Measurements from ENCODE around the gene ZFAND3.

Gene ZFAND3

DNA sequence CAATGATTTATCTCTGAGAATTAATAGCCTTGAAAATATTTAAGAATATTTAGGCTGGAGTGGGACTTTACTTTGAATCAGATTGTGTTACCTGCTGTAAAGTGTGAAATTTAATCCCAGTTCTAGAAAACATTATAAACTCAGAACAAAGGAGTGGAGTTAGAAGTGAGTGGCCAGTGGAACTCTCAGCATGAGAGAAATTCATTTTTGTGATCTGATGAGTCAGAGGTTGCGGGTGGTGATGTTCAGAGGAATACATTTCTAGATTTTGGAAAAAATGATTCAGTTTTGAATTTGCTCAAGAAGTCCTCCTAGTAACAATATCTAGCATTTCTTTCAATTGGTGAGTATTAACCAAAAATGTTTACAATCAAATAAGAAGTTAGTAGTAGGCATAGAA is 167.5 kb downstream of the ZFAND3 start:
- no peak overlapping the region for H3K4me2 ChIP-seq (ENCODE audit: low read depth, low read length)
- H3K79me2 ChIP-seq (ENCODE audit: low read length) = peaks cover 34% of the 10 kb centered on the region

DNA sequence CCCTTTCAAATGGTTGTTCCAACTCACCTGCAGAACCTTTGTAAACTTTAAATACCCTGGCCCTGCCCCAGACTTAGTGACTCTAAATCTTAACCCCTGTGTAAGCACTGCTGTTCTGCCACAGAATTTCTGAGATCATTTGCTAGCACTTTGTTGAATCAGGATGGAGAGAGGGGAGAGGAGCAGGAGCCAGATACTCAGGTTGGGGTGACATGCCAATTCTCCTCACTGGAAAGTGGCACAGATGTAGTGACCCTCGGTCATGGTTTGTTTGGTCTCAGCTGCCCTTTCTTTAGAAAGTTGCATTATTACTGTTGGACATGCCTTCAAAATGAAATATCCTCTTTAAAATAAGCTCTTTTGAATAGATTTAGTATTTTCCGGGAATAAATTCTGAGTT is 168.0 kb downstream of the ZFAND3 start:
- no peak overlapping the region for H3K9ac ChIP-seq (ENCODE audit: low read length)

More for the DNA sequence above, 167.5 kb downstream of the ZFAND3 start:
- Histone ChIP-seq H3K9me3 (replicated peaks; ENCODE audit: insufficient read depth, low read length) (no peaks in the 10 kb centered on the region), H3K27ac (ENCODE audit: low read length) (no peak overlapping the region), H3K36me3 (replicated peaks; ENCODE audit: insufficient read depth, low read length) (no peaks in the 10 kb centered on the region), H2AFZ (ENCODE audit: low read length) (no peak overlapping the region), H3F3A (ENCODE audit: insufficient read depth, low read length) (no peaks in the 10 kb centered on the region), H3K27me3 (replicated peaks; ENCODE audit: insufficient read depth, low read length) (no peaks in the 10 kb centered on the region), H3K4me3 (ENCODE audit: low read length) (no peak overlapping the region), H3K9ac (ENCODE audit: low read length) (no peak overlapping the region), H3K9me2 (replicated peaks; ENCODE audit: insufficient read depth, low read length) (no peaks in the 10 kb centered on the region), H3K4me1 (ENCODE audit: low read length) (no peaks in the 10 kb centered on the region), H4K20me1 (ENCODE audit: insufficient read depth, low read length) (no peaks in the 10 kb centered on the region)
- no peak for DNase-seq
- TF ChIP-seq EZH2 (optimal IDR thresholded peaks at IDR 0.05; ENCODE audit: low read depth, low read length) = no peak
- TF ChIP-seq, protein P1, sequence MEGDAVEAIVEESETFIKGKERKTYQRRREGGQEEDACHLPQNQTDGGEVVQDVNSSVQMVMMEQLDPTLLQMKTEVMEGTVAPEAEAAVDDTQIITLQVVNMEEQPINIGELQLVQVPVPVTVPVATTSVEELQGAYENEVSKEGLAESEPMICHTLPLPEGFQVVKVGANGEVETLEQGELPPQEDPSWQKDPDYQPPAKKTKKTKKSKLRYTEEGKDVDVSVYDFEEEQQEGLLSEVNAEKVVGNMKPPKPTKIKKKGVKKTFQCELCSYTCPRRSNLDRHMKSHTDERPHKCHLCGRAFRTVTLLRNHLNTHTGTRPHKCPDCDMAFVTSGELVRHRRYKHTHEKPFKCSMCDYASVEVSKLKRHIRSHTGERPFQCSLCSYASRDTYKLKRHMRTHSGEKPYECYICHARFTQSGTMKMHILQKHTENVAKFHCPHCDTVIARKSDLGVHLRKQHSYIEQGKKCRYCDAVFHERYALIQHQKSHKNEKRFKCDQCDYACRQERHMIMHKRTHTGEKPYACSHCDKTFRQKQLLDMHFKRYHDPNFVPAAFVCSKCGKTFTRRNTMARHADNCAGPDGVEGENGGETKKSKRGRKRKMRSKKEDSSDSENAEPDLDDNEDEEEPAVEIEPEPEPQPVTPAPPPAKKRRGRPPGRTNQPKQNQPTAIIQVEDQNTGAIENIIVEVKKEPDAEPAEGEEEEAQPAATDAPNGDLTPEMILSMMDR (IDR thresholded peaks at IDR 0.05; ENCODE audit: low read length) = no peak
- TF ChIP-seq EZH2phosphoT487 (IDR thresholded peaks at IDR 0.05; ENCODE audit: low read length) = no peak

DNA sequence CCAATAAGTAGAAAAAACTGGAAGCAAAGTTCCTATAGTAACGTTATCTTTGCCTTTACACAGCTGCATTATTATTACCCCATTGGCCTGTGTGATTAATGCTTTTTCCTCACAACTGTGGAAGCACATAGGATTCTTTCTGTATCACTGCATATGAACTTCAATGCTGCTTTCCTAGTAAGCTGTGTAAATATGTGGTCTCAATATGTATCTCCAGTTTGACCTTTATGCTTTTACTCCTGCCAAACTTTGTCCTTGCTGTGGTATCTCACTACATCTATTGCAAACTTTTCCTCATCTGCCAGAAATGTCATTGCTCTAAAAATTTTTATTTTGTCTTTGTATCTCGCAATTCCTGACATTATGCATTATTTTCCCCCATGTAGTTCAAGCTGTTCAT is 168.6 kb downstream of the ZFAND3 start:
- H2AFZ ChIP-seq (ENCODE audit: low read length) = no peak overlapping the region
- no peaks in the 10 kb centered on the region for H3K9me3 ChIP-seq (replicated peaks; ENCODE audit: insufficient read depth, low read length)
- H3K36me3 ChIP-seq (replicated peaks; ENCODE audit: insufficient read depth, low read length) = no peaks in the 10 kb centered on the region
- no peak overlapping the region for H3K4me2 ChIP-seq (ENCODE audit: low read depth, low read length)
- H3K9me2 ChIP-seq (replicated peaks; ENCODE audit: insufficient read depth, low read length) = no peaks in the 10 kb centered on the region
- no peaks in the 10 kb centered on the region for H4K20me1 ChIP-seq (ENCODE audit: insufficient read depth, low read length)
- H3K79me2 ChIP-seq (ENCODE audit: low read length) = peaks cover 37% of the 10 kb centered on the region
- TF ChIP-seq EZH2 (optimal IDR thresholded peaks at IDR 0.05; ENCODE audit: low read depth, low read length) = no peak
- TF ChIP-seq EZH2phosphoT487 (IDR thresholded peaks at IDR 0.05; ENCODE audit: low read length) = no peak
- TF ChIP-seq, protein P1 (IDR thresholded peaks at IDR 0.05; ENCODE audit: low read length) = no peak
- no peak for DNase-seq
- H3K27ac ChIP-seq (ENCODE audit: low read length) = no peak overlapping the region
- H3F3A ChIP-seq (ENCODE audit: insufficient read depth, low read length) = no peaks in the 10 kb centered on the region
- no peaks in the 10 kb centered on the region for H3K27me3 ChIP-seq (replicated peaks; ENCODE audit: insufficient read depth, low read length)
- H3K9ac ChIP-seq (ENCODE audit: low read length) = no peak overlapping the region
- H3K4me3 ChIP-seq (ENCODE audit: low read length) = no peak overlapping the region
- H3K4me1 ChIP-seq (ENCODE audit: low read length) = no peaks in the 10 kb centered on the region

More for the DNA sequence above, 168.0 kb downstream of the ZFAND3 start:
- Histone ChIP-seq H3K36me3 (replicated peaks; ENCODE audit: insufficient read depth, low read length) (no peaks in the 10 kb centered on the region), H4K20me1 (ENCODE audit: insufficient read depth, low read length) (no peaks in the 10 kb centered on the region), H3K4me3 (ENCODE audit: low read length) (no peak overlapping the region), H3F3A (ENCODE audit: insufficient read depth, low read length) (no peaks in the 10 kb centered on the region), H3K9me3 (replicated peaks; ENCODE audit: insufficient read depth, low read length) (no peaks in the 10 kb centered on the region), H3K4me1 (ENCODE audit: low read length) (no peaks in the 10 kb centered on the region), H3K27ac (ENCODE audit: low read length) (no peak overlapping the region), H3K9me2 (replicated peaks; ENCODE audit: insufficient read depth, low read length) (no peaks in the 10 kb centered on the region), H3K27me3 (replicated peaks; ENCODE audit: insufficient read depth, low read length) (no peaks in the 10 kb centered on the region), H3K4me2 (ENCODE audit: low read depth, low read length) (no peak overlapping the region), H3K79me2 (ENCODE audit: low read length) (peaks cover 35% of the 10 kb centered on the region), H2AFZ (ENCODE audit: low read length) (no peak overlapping the region)
- DNase-seq = no peak
- TF ChIP-seq EZH2phosphoT487 (IDR thresholded peaks at IDR 0.05; ENCODE audit: low read length) (no peak), EZH2 (optimal IDR thresholded peaks at IDR 0.05; ENCODE audit: low read depth, low read length) (no peak)

DNA sequence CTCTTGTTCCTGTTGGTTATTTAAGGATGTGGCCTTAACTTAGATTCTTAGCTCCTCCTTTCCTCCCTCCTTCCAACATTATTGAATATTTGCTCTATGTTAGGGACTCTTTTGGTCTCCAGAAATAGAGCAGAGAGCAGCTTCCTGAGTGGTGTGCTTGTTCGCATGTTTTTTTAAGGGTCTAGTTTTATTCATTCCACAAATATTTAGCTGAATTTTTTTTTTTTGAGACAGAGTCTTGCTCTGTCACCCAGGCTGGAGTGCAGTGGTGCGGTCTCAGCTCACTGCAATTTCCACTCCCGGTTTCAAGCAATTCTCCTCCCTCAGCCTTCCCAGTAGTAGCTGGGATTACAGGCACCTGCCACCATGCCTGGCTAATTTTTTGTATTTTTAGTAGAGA is 169.2 kb downstream of the ZFAND3 start:
- H3K9me2 ChIP-seq (replicated peaks; ENCODE audit: insufficient read depth, low read length) = no peaks in the 10 kb centered on the region
- H3F3A ChIP-seq (ENCODE audit: insufficient read depth, low read length) = no peaks in the 10 kb centered on the region
- no peak for TF ChIP-seq EZH2phosphoT487 (IDR thresholded peaks at IDR 0.05; ENCODE audit: low read length)
- no peak for TF ChIP-seq EZH2 (optimal IDR thresholded peaks at IDR 0.05; ENCODE audit: low read depth, low read length)
- TF ChIP-seq, protein P1 (IDR thresholded peaks at IDR 0.05; ENCODE audit: low read length) = no peak
- no peak overlapping the region for H2AFZ ChIP-seq (ENCODE audit: low read length)
- H3K36me3 ChIP-seq (replicated peaks; ENCODE audit: insufficient read depth, low read length) = no peaks in the 10 kb centered on the region
- H3K9me3 ChIP-seq (replicated peaks; ENCODE audit: insufficient read depth, low read length) = no peaks in the 10 kb centered on the region
- H4K20me1 ChIP-seq (ENCODE audit: insufficient read depth, low read length) = no peaks in the 10 kb centered on the region
- H3K27me3 ChIP-seq (replicated peaks; ENCODE audit: insufficient read depth, low read length) = no peaks in the 10 kb centered on the region
- H3K79me2 ChIP-seq (ENCODE audit: low read length) = peaks cover 39% of the 10 kb centered on the region
- no peak overlapping the region for H3K27ac ChIP-seq (ENCODE audit: low read length)
- no peak overlapping the region for H3K4me2 ChIP-seq (ENCODE audit: low read depth, low read length)
- DNase-seq = no peak
- no peaks in the 10 kb centered on the region for H3K4me1 ChIP-seq (ENCODE audit: low read length)
- H3K4me3 ChIP-seq (ENCODE audit: low read length) = no peak overlapping the region
- no peak overlapping the region for H3K9ac ChIP-seq (ENCODE audit: low read length)
